SK-N-SH treated with all-trans-retinoic acid at 6 μM for 48 hours (cell line): ENCODE results near the gene RHCE.
"Not testable (repeated sequence)": the region's sequence is repeated elsewhere in the genome, so short reads cannot be mapped to it uniquely, and the experiment has no call there.

Source experiments
- ATAC-seq: fragments of 200-7000 bp; cut with Tn5 transposase; 3 replicates; pipeline ENCODE4 v1.9.1; 2020; ENCODE audit warnings: mild to moderate bottlenecking, moderate library complexity
- ARNTL ChIP-seq: fragments of 450-650 bp; formaldehyde crosslinking; IDR thresholded peaks from 2 replicates; pipeline ENCODE4 v1.5.0; 2020; ENCODE audit warnings: low read depth, mild to moderate bottlenecking, moderate library complexity, borderline replicate concordance
- CREB5 ChIP-seq: fragments of 250-450 bp; sonication (Bioruptor Pico); IDR thresholded peaks from 2 replicates; pipeline ENCODE4 v1.5.1; 2020; ENCODE audit warnings: low read depth, mild to moderate bottlenecking, moderate library complexity
- CSRNP3 ChIP-seq: fragments of 250-450 bp; sonication (Bioruptor Pico); IDR thresholded peaks from 2 replicates; pipeline ENCODE4 v1.5.1; 2021; ENCODE audit warnings: mild to moderate bottlenecking, moderate library complexity
- ESRRG ChIP-seq: fragments of 250-450 bp; sonication (Bioruptor Pico); IDR thresholded peaks from 2 replicates; pipeline ENCODE4 v1.6.1; 2021; ENCODE audit warnings: mild to moderate bottlenecking
- ISL1 ChIP-seq: fragments of 250-450 bp; sonication (Bioruptor Pico); IDR thresholded peaks from 2 replicates; pipeline ENCODE4 v2.1.2; 2022; ENCODE audit warnings: mild to moderate bottlenecking, moderate library complexity
- OSR1 ChIP-seq: fragments of 250-450 bp; sonication (Bioruptor Pico); IDR thresholded peaks from 2 replicates; pipeline ENCODE4 v1.8.0; 2022; ENCODE audit warnings: moderate library complexity, mild to moderate bottlenecking, inconsistent platforms
- PATZ1 ChIP-seq: fragments of 250-450 bp; sonication (Bioruptor Pico); IDR thresholded peaks from 2 replicates; pipeline ENCODE4 v1.8.0; 2020; ENCODE audit warnings: mild to moderate bottlenecking, moderate library complexity, borderline replicate concordance
- POU6F1 ChIP-seq: fragments of 250-450 bp; sonication (Bioruptor Pico); IDR thresholded peaks from 2 replicates; pipeline ENCODE4 v1.8.0; 2021; ENCODE audit warnings: low read depth, mild to moderate bottlenecking, moderate library complexity, borderline replicate concordance
- RARB ChIP-seq: fragments of 250-450 bp; sonication (Bioruptor Pico); IDR thresholded peaks from 2 replicates; pipeline ENCODE4 v1.8.0; 2021; ENCODE audit warnings: mild to moderate bottlenecking, moderate library complexity
- TOX ChIP-seq: fragments of 250-450 bp; sonication (Bioruptor Pico); IDR thresholded peaks from 2 replicates; pipeline ENCODE4 v1.8.0; 2021; ENCODE audit warnings: mild to moderate bottlenecking, moderate library complexity, borderline replicate concordance
- TSHZ2 ChIP-seq: fragments of 250-450 bp; sonication (Bioruptor Pico); IDR thresholded peaks from 2 replicates; pipeline ENCODE4 v1.5.0; 2020; ENCODE audit warnings: mild to moderate bottlenecking, moderate library complexity
- ZC3H10 ChIP-seq: fragments of 250-450 bp; sonication (Bioruptor Pico); IDR thresholded peaks from 2 replicates; pipeline ENCODE4 v1.5.1; 2021; ENCODE audit warnings: mild to moderate bottlenecking, moderate library complexity
- ZFP3 ChIP-seq: fragments of 250-450 bp; sonication (Bioruptor Pico); IDR thresholded peaks from 2 replicates; pipeline ENCODE4 v1.5.0; 2020; ENCODE audit warnings: mild to moderate bottlenecking, moderate library complexity
- ZFP30 ChIP-seq: fragments of 450-650 bp; formaldehyde crosslinking; IDR thresholded peaks from 2 replicates; pipeline ENCODE4 v1.5.0; 2022; ENCODE audit warnings: mild to moderate bottlenecking, moderate library complexity
- ZNF565 ChIP-seq: fragments of 450-650 bp; formaldehyde crosslinking; conservative IDR thresholded peaks from 2 replicates; pipeline ENCODE4 v1.5.0; 2020; ENCODE audit warnings: low read depth, mild to moderate bottlenecking, moderate library complexity
- ZNF70 ChIP-seq: fragments of 450-650 bp; formaldehyde crosslinking; IDR thresholded peaks from 2 replicates; pipeline ENCODE4 v1.5.0; 2020; ENCODE audit warnings: mild to moderate bottlenecking, moderate library complexity
- ZNF8 ChIP-seq: fragments of 450-650 bp; formaldehyde crosslinking; IDR thresholded peaks from 2 replicates; pipeline ENCODE4 v1.5.0; 2020; ENCODE audit warnings: mild to moderate bottlenecking, moderate library complexity

RHCE gene

GRCh38 chr1:25420715-25421114 lies at the start of gene RHCE:
TSS of gene RHCE (minus strand) at chr1:25420825. CDS start at chr1:25420786, 39 bp downstream.
- ATAC-seq: not testable (repeated sequence)

GRCh38 chr1:25469177-25469576 lies 48.6 kb upstream of the RHCE start:
- ATAC-seq: peak; percentile 70
- TF ChIP-seq ZNF8 (CRISPR knock-in tag) (no peak), CSRNP3 (CRISPR knock-in tag) (no peak), OSR1 (no peak), CREB5 (CRISPR knock-in tag) (no peak), ZNF70 (no peak), ZFP30 (CRISPR knock-in tag) (no peak), ZC3H10 (CRISPR knock-in tag) (no peak), ZFP3 (CRISPR knock-in tag) (no peak), TOX (CRISPR knock-in tag) (no peak)
- TF ChIP-seq, all 23 proteins: peak for 0

- TF ChIP-seq TSHZ2 (CRISPR knock-in tag): no peak
- peak; percentile 52 for ATAC-seq
Measured at GRCh38 chr1:25468033-25468432, 47.4 kb upstream of the RHCE start.

- ATAC-seq: no peak
- TF ChIP-seq CSRNP3 (CRISPR knock-in tag) (no peak), ZNF8 (CRISPR knock-in tag) (no peak), ZNF565 (CRISPR knock-in tag) (no peak), ISL1 (CRISPR knock-in tag) (no peak), POU6F1 (CRISPR knock-in tag) (no peak), ARNTL (CRISPR knock-in tag) (no peak)
Measured at GRCh38 chr1:25467616-25468015, 47.0 kb upstream of the RHCE start.

- no peak for ATAC-seq
- no peak for TF ChIP-seq ESRRG
- no peak for TF ChIP-seq ZFP3 (CRISPR knock-in tag)
- TF ChIP-seq RARB (CRISPR knock-in tag): no peak
- TF ChIP-seq TOX (CRISPR knock-in tag): no peak
- TF ChIP-seq CREB5 (CRISPR knock-in tag): no peak
- TF ChIP-seq TSHZ2 (CRISPR knock-in tag): no peak
- TF ChIP-seq ZNF565 (CRISPR knock-in tag): no peak
- TF ChIP-seq ARNTL (CRISPR knock-in tag): no peak
- TF ChIP-seq PATZ1 (CRISPR knock-in tag): no peak
- no peak for TF ChIP-seq ZNF8 (CRISPR knock-in tag)
- no peak for TF ChIP-seq ISL1 (CRISPR knock-in tag)
Measured at GRCh38 chr1:25467193-25467592, 46.6 kb upstream of the RHCE start.
